GM23338 (cell line): ENCODE measurements around the gene GARS1. TPM values are rescaled to one million over a fixed set of nuclear protein-coding genes. Genes with fewer than 3 reads are reported as not detected.
"Not testable (repeated sequence)": the region's sequence is repeated elsewhere in the genome, so short reads cannot be mapped to it uniquely, and the experiment has no call there.

ENCODE experiments used
- ATAC-seq: fragments of 200-7000 bp; cut with Tn5 transposase; 3 replicates; pipeline ENCODE4 v1.9.1; 2020
- DNase-seq: peaks from one replicate; pipeline ENCODE4 v3.0.0-alpha.2; 2015; ENCODE audit warnings: low spot score
- H2AFZ ChIP-seq: fragments of 200-600 bp; sonication (generic); 2 replicates; pipeline ENCODE4 v1.8.0; 2016; ENCODE audit warnings: antibody characterized with exemption, mild to moderate bottlenecking, moderate library complexity
- H3F3A ChIP-seq: fragments of 200-600 bp; sonication (generic); replicated peaks from 2 replicates; pipeline ENCODE4 v1.8.0; 2017; ENCODE audit warnings: antibody characterized with exemption, mixed run types, low read depth
- H3K27ac ChIP-seq: fragments of 200-600 bp; sonication (generic); 2 replicates; pipeline ENCODE4 v1.6.1; 2016; ENCODE audit warnings: low read depth
- H3K27me3 ChIP-seq: fragments of 200-600 bp; sonication (generic); 2 replicates; pipeline ENCODE4 v1.8.0; 2016; ENCODE audit warnings: mild to moderate bottlenecking, mixed run types, moderate library complexity; ENCODE audit not compliant: insufficient read depth
- H3K36me3 ChIP-seq: fragments of 200-600 bp; sonication (generic); 2 replicates; pipeline ENCODE4 v1.8.0; 2016; ENCODE audit warnings: mild to moderate bottlenecking; ENCODE audit not compliant: insufficient read depth
- H3K4me1 ChIP-seq: fragments of 200-600 bp; sonication (generic); 2 replicates; pipeline ENCODE4 v1.8.0; 2016; ENCODE audit warnings: mild to moderate bottlenecking, moderate library complexity; ENCODE audit not compliant: insufficient read depth
- H3K4me2 ChIP-seq: fragments of 200-600 bp; sonication (generic); 2 replicates; pipeline ENCODE4 v1.7.1; 2017; ENCODE audit warnings: mixed run types
- H3K4me3 ChIP-seq: fragments of 200-600 bp; sonication (generic); 2 replicates; pipeline ENCODE4 v1.6.1; 2016; ENCODE audit warnings: mixed run types
- H3K79me2 ChIP-seq: fragments of 200-600 bp; sonication (generic); replicated peaks from 2 replicates; pipeline ENCODE4 v1.8.0; 2017; ENCODE audit warnings: mild to moderate bottlenecking; ENCODE audit not compliant: insufficient read depth
- H3K9me2 ChIP-seq: fragments of 200-600 bp; sonication (generic); 2 replicates; pipeline ENCODE4 v1.8.0; 2017; ENCODE audit not compliant: insufficient read depth
- H4K20me1 ChIP-seq: fragments of 200-600 bp; sonication (generic); replicated peaks from 2 replicates; pipeline ENCODE4 v1.8.0; 2017; ENCODE audit warnings: mild to moderate bottlenecking; ENCODE audit not compliant: insufficient read depth
- H3K27ac Mint-ChIP-seq: 2 replicates; pipeline ENCODE4 v1.8.0; 2020; ENCODE audit warnings: inconsistent platforms, mild to moderate bottlenecking, moderate library complexity, mixed read lengths
- H3K27me3 Mint-ChIP-seq: 3 replicates; pipeline ENCODE4 v1.8.0; 2022; ENCODE audit warnings: low read depth, mild to moderate bottlenecking, moderate library complexity, mixed read lengths, inconsistent platforms; ENCODE audit not compliant: insufficient read depth, poor library complexity
- H3K36me3 Mint-ChIP-seq: 3 replicates; pipeline ENCODE4 v1.8.0; 2021; ENCODE audit warnings: low read depth, mild to moderate bottlenecking, inconsistent platforms, moderate library complexity, mixed read lengths
- H3K4me1 Mint-ChIP-seq: 3 replicates; pipeline ENCODE4 v1.8.0; 2020; ENCODE audit warnings: mild to moderate bottlenecking, inconsistent platforms, mixed read lengths
- H3K4me3 Mint-ChIP-seq: 3 replicates; pipeline ENCODE4 v1.8.0; 2021; ENCODE audit warnings: moderate library complexity, mild to moderate bottlenecking, inconsistent platforms, mixed read lengths
- H3K9me3 Mint-ChIP-seq: 3 replicates; pipeline ENCODE4 v1.8.0; 2020; ENCODE audit warnings: moderate library complexity, mild to moderate bottlenecking, inconsistent platforms, mixed read lengths
- ETS1 ChIP-seq: IDR thresholded peaks from 2 replicates; pipeline ENCODE4 v1.6.1; 2016; ENCODE audit warnings: antibody characterized with exemption
- EZH2phosphoT487 ChIP-seq: fragments of 200-600 bp; sonication (generic); IDR thresholded peaks from one replicate; pipeline ENCODE4 v1.8.1; 2018; ENCODE audit warnings: antibody characterized with exemption; ENCODE audit not compliant: unreplicated experiment
- JUNB ChIP-seq: IDR thresholded peaks from one replicate; pipeline ENCODE4 v1.6.1; 2016; ENCODE audit warnings: antibody characterized with exemption; ENCODE audit not compliant: unreplicated experiment
- REST ChIP-seq: IDR thresholded peaks from one replicate; pipeline ENCODE4 v1.6.1; 2018; ENCODE audit warnings: antibody characterized with exemption; ENCODE audit not compliant: unreplicated experiment
- STAT1 ChIP-seq: IDR thresholded peaks from one replicate; pipeline ENCODE4 v1.6.1; 2016; ENCODE audit warnings: antibody characterized with exemption; ENCODE audit not compliant: unreplicated experiment
- ZNF462 ChIP-seq: fragments of 250-450 bp; sonication (Bioruptor Pico); IDR thresholded peaks from 2 replicates; pipeline ENCODE4 v1.5.0; 2020; ENCODE audit warnings: mild to moderate bottlenecking, moderate library complexity
- polyA plus RNA-seq: library from polyadenylated mRNA; unstranded; fragments of >200 nt; fragmentation: Nextera tagmentation; extraction: Ambion mirVana; gene quantifications from 2 replicates; pipeline ENCODE4 v1.2.1, GENCODE V29; 2016
- total RNA-seq: library from RNA; depleted of rRNA; stranded (reverse); fragments of >200 nt; shearing (Covaris generic); gene quantifications from 2 replicates; pipeline ENCODE4 v1.2.3, GENCODE V29; 2014

Gene GARS1
- total and polyA plus RNA-seq, 2 experiments from 2014 or later, result 207 to 241 TPM

- no peak for TF ChIP-seq ETS1
- TF ChIP-seq STAT1, result no peak
These were observed 41.1 kb downstream of the GARS1 start (continued) for GRCh38 chr7:30635798-30636197.

GRCh38 chr7:30642322-30642721 is 47.6 kb downstream of the GARS1 start:
- ATAC-seq, H4K20me1 ChIP-seq, H3K36me3 ChIP-seq, H3K27me3 ChIP-seq, H3F3A ChIP-seq, DNase-seq, H3K9me2 ChIP-seq, H3K27me3 Mint-ChIP-seq, H3K79me2 ChIP-seq, H3K9me3 Mint-ChIP-seq, H2AFZ ChIP-seq: not testable (repeated sequence)
- Mint-ChIP-seq H3K4me1 (peaks cover 17% of the 10 kb centered on the region; the same call in 2 of the 3 replicates), H3K27ac (peak overlapping the region; percentile 88), H3K4me3 (peak overlapping the region; percentile 75), H3K36me3 (peaks cover 39% of the 10 kb centered on the region)
- peak overlapping the region; percentile 84 for H3K4me2 ChIP-seq
- H3K4me3 ChIP-seq, result peak overlapping the region; percentile 56
- peak overlapping the region; percentile 65; the same call in 1 of the 2 replicates for H3K27ac ChIP-seq
- peaks cover 13% of the 10 kb centered on the region for H3K4me1 ChIP-seq

GRCh38 chr7:30642789-30643188 is 48.1 kb downstream of the GARS1 start:
- Mint-ChIP-seq H3K9me3 (no peaks in the 10 kb centered on the region), H3K4me3 (peak overlapping the region; percentile 75), H3K27ac (peak overlapping the region; percentile 88), H3K4me1 (peaks cover 17% of the 10 kb centered on the region; the same call in 2 of the 3 replicates), H3K36me3 (peaks cover 39% of the 10 kb centered on the region), H3K27me3 (peaks cover 5% of the 10 kb centered on the region)
- peak overlapping the region; percentile 56 for H3K4me3 ChIP-seq
- H3K79me2 ChIP-seq, result peaks cover 6% of the 10 kb centered on the region; the same call in 1 of the 2 replicates
- H4K20me1 ChIP-seq, result no peaks in the 10 kb centered on the region; the same call in 1 of the 2 replicates
- no peaks in the 10 kb centered on the region for H3K27me3 ChIP-seq
- H3K36me3 ChIP-seq, result no peaks in the 10 kb centered on the region
- no peak for DNase-seq
- no peak overlapping the region for H2AFZ ChIP-seq
- ATAC-seq, result peak; percentile 30; the same call in 2 of the 3 replicates
- no peak for TF ChIP-seq STAT1
- TF ChIP-seq EZH2phosphoT487, result no peak
- TF ChIP-seq JUNB, result no peak
- no peak for TF ChIP-seq ZNF462 (CRISPR knock-in tag)
- no peak for TF ChIP-seq ETS1
- no peak for TF ChIP-seq REST
- H3K4me1 ChIP-seq, result peaks cover 13% of the 10 kb centered on the region
- H3F3A ChIP-seq, result no peaks in the 10 kb centered on the region; the same call in 1 of the 2 replicates
- peak overlapping the region; percentile 84 for H3K4me2 ChIP-seq
- H3K9me2 ChIP-seq, result 0 out of 2 replicates have a peak, but pooled peaks cover 6% of the 10 kb centered on the region
- H3K27ac ChIP-seq, result peak overlapping the region; percentile 65; the same call in 1 of the 2 replicates
